C4-2B (cell line): ENCODE measurements around the gene CRISPLD2.

Experiments
- CTCF ChIP-seq: fragments of 450-650 bp; conservative IDR thresholded peaks from 2 replicates; pipeline ENCODE4 v1.5.1; 2017; ENCODE audit warnings: mild to moderate bottlenecking
- ZFX ChIP-seq: fragments of 450-650 bp; IDR thresholded peaks from 2 replicates; pipeline ENCODE4 v1.6.1; 2017

- TF ChIP-seq CTCF (no peak), ZFX (no peak)
These were observed 12.9 kb upstream of the CRISPLD2 start for GRCh38 chr16:84806890-84807258.
